SK-N-SH treated with all-trans-retinoic acid at 6 μM for 48 hours (cell line): Measurements from ENCODE around the gene LCN12.

ENCODE experiments used
- ARNTL ChIP-seq: fragments of 450-650 bp; formaldehyde crosslinking; IDR thresholded peaks from 2 replicates; pipeline ENCODE4 v1.5.0; 2020; ENCODE audit warnings: low read depth, mild to moderate bottlenecking, moderate library complexity, borderline replicate concordance
- TCF4 ChIP-seq: fragments of 250-450 bp; sonication (Bioruptor Pico); IDR thresholded peaks from 2 replicates; pipeline ENCODE4 v1.8.0; 2021; ENCODE audit warnings: mild to moderate bottlenecking, moderate library complexity, borderline replicate concordance
- ZNF70 ChIP-seq: fragments of 450-650 bp; formaldehyde crosslinking; IDR thresholded peaks from 2 replicates; pipeline ENCODE4 v1.5.0; 2020; ENCODE audit warnings: mild to moderate bottlenecking, moderate library complexity
- TF ChIP-seq, protein P1 (sequence below): fragments of 250-450 bp; sonication (Bioruptor Pico); IDR thresholded peaks from 2 replicates; pipeline ENCODE4 v1.8.0; 2020; ENCODE audit warnings: mild to moderate bottlenecking, moderate library complexity, borderline replicate concordance

DNA sequence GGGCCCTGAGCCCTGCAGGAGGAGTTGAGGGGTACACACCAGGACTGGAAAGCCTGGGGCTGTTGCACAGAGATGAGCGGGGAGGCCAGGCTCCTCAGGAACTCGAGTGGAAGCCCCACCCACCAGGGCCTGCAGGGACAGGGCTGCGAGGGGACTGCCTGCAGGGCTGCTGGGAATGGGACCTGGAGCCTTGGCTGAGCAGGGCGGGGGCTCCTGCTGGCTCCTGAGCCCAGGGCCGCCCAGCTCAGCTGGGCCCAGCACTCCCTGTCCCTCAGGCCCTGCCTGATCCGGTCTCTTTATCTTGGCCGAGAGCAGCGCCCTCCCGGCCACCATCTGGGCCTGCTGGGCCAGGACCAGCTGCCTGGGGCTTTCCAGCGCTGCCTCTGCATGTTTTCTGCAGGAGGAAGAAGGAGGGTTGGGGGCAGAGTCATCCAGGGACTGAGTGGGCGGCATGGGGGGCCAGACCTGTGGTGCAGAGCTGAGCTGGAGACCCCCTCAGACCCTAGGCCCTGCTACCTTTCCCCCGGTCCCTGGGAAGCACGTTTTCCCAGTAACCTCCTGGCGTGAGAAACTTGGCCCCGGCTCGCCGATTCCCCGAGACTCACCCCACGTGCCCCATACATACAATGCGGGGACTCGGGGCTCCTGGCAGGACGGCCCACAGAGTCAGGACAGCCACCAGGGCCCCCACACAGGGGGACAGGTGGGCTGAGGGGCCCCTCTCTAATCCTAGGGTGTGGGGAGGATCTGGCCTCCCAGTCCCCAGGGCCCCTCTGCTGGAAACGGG, 9.4 kb downstream of the LCN12 start:
- TF ChIP-seq ARNTL: no peak
- TF ChIP-seq, protein P1, sequence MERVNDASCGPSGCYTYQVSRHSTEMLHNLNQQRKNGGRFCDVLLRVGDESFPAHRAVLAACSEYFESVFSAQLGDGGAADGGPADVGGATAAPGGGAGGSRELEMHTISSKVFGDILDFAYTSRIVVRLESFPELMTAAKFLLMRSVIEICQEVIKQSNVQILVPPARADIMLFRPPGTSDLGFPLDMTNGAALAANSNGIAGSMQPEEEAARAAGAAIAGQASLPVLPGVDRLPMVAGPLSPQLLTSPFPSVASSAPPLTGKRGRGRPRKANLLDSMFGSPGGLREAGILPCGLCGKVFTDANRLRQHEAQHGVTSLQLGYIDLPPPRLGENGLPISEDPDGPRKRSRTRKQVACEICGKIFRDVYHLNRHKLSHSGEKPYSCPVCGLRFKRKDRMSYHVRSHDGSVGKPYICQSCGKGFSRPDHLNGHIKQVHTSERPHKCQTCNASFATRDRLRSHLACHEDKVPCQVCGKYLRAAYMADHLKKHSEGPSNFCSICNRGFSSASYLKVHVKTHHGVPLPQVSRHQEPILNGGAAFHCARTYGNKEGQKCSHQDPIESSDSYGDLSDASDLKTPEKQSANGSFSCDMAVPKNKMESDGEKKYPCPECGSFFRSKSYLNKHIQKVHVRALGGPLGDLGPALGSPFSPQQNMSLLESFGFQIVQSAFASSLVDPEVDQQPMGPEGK: no peak
- no peak for TF ChIP-seq TCF4 (CRISPR knock-in tag)
- no peak for TF ChIP-seq ZNF70 (CRISPR knock-in tag)
